Pancreas (tissue), 10 donors: ENCODE results near the gene SLC38A9. TPM values are rescaled to one million over a fixed set of nuclear protein-coding genes. Genes with fewer than 3 reads are reported as not detected.

ENCODE experiments used
- ATAC-seq, 4 donors: fragments of 200-7000 bp; cut with Tn5 transposase; one replicate each; pipeline versions ENCODE4 v1.8.0 to v1.9.1; 2020; ENCODE audit warnings: mild to moderate bottlenecking in 4 of 4, moderate library complexity in 4 of 4
- DNase-seq, 6 donors: peaks; one replicate each; pipeline ENCODE4 v3.0.0-alpha.2; 2020
- FAIRE-seq: peaks from 2 replicates; lab custom pipeline; 2012; peaks lifted over from hg19 to GRCh38; lab: Jason Lieb, UNC
- H3K27ac ChIP-seq, 4 donors: fragments of 200-600 bp; sonication (generic); 1 replicate in 3 of 4; 2 replicates in 1 of 4; pipeline versions ENCODE4 v1.5.0 to v1.8.0; 2020
- H3K27me3 ChIP-seq, 4 donors: fragments of 200-600 bp; one replicate each; pipeline ENCODE4 v1.8.0; 2021
- H3K36me3 ChIP-seq, 3 donors: fragments of 200-600 bp; sonication (generic) in 1 of 3; one replicate each; pipeline versions ENCODE4 v1.5.0 to v1.8.0; 2020 to 2021
- H3K4me1 ChIP-seq, 3 donors: fragments of 200-600 bp; one replicate each; pipeline ENCODE4 v1.8.0; 2021
- H3K4me3 ChIP-seq, 4 donors: fragments of 200-600 bp; sonication (generic) in 2 of 4; one replicate each; pipeline versions ENCODE4 v1.5.0 to v1.8.0; 2020 to 2021
- H3K9me3 ChIP-seq, 4 donors: fragments of 200-600 bp; one replicate each; pipeline ENCODE4 v1.8.0; 2021
- WGBS, 2 donors: extraction: QIAGEN DNeasy Blood & Tissue Kit; methylation state at CpG; one replicate each; pipeline ENCODE4 v1.1.7; 2013; 5-methylcytosine and 5-hydroxymethylcytosine counted together
- intact Hi-C, 3 donors: fragments of 100-400 bp; cut with DNase I; formaldehyde crosslinking; loops; one replicate each; pipeline versions ENCODE4 v1.11.1 to v1.14.2; 2022
- polyA plus RNA-seq, 2 donors: library from polyadenylated mRNA; stranded (reverse); fragments of 200-250 nt; gene quantifications; one replicate each; pipeline ENCODE4 v1.2.3, GENCODE V29; 2013
- total RNA-seq, 6 donors: library from RNA; stranded (reverse); fragmentation: NEBNext Ultra II Directional in 4 of 6; extraction: Animal tissue kit (Norgen Biotek cat#: 25700) in 4 of 6; gene quantifications; one replicate each; pipeline versions ENCODE4 v1.2.1 to v1.2.4, GENCODE V29; 2021 to 2023
- TF ChIP-seq, protein P1 (sequence below), 4 donors: fragments of 200-600 bp; sonication (generic) in 3 of 4; IDR thresholded peaks; one replicate each; pipeline versions ENCODE4 v1.5.0 to v1.8.0; 2021; ENCODE audit warnings: antibody characterized with exemption in 4 of 4
- donor health status: healthy with polysubstance abuse.
- donor health status: DM: no; HTN: no; CAD: no; lungs with moderate emphysema.
- donor health status: DM: no; HTN: no; CAD: no.
- donor health status: control.
- donor health status: control.
- donor health status: Bipolar disorder and iron deficiency.
- donor health status: DM: yes; HTN: yes; CAD: no.
- donor health status: DM: no; HTN: no; CAD: no.
- donor health status: DM: no; HTN: no; CAD: no.
- donor health status: DM: yes; HTN: yes; CAD: no.

Gene SLC38A9
- total and polyA plus RNA-seq, 8 donors, result 9.7 to 27.1 (median 18.7) TPM

DNA sequence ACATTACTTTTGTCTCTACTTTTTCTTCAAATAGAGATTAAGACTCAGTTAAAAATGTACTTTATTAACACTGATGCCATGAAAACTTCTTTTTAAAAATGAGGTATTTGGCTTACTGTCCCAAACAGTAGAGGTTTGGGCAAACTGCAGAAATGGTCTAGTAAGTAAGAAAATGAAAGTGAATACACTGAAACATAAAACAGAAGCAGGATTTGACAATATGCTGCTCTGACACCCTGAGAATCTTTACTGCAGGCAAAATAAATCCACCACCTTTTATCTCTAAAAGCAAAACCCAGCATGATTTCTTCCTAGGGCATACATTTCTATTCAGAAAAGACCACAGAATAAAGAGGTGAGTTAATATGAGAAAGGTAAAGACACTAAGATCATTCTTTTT is 86.2 kb downstream of the SLC38A9 start:
- H3K27me3 ChIP-seq, result no peaks in the 10 kb centered on the region
- H3K4me1 ChIP-seq, result peaks cover 6 to 9% (median 8%) of the 10 kb centered on the region in 3 donors
- TF ChIP-seq, protein P1, sequence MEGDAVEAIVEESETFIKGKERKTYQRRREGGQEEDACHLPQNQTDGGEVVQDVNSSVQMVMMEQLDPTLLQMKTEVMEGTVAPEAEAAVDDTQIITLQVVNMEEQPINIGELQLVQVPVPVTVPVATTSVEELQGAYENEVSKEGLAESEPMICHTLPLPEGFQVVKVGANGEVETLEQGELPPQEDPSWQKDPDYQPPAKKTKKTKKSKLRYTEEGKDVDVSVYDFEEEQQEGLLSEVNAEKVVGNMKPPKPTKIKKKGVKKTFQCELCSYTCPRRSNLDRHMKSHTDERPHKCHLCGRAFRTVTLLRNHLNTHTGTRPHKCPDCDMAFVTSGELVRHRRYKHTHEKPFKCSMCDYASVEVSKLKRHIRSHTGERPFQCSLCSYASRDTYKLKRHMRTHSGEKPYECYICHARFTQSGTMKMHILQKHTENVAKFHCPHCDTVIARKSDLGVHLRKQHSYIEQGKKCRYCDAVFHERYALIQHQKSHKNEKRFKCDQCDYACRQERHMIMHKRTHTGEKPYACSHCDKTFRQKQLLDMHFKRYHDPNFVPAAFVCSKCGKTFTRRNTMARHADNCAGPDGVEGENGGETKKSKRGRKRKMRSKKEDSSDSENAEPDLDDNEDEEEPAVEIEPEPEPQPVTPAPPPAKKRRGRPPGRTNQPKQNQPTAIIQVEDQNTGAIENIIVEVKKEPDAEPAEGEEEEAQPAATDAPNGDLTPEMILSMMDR (IDR thresholded peaks at IDR 0.05), result no peak
- no peak for DNase-seq
- no peak for FAIRE-seq
- H3K4me3 ChIP-seq, result no peak overlapping the region
- ATAC-seq, result no peak
- H3K9me3 ChIP-seq, result no peaks in the 10 kb centered on the region
- H3K27ac ChIP-seq, result no peak overlapping the region
- no peaks in the 10 kb centered on the region for H3K36me3 ChIP-seq
- intact Hi-C loops, result no loop called here

DNA sequence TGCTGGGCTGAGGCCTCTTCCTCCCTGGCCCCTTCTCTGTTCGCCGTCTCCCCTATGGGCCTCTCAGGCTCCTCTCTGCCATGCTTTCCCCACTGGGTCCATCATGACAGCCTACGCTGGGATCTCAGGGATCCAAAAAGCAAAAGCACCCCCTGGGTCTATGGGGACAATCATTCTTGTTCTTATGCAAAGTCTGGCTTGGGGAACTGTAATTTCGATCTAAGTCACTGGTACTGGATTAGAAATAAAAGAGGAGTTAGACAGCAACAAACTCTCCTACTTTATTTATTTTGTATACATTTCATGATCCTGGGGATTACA is 86.6 kb downstream of the SLC38A9 start:
- DNase-seq (no peak), FAIRE-seq (no peak), ATAC-seq (no peak)
- Histone ChIP-seq H3K9me3 (no peaks in the 10 kb centered on the region), H3K27me3 (no peaks in the 10 kb centered on the region), H3K27ac (no peak overlapping the region), H3K4me3 (no peak overlapping the region), H3K4me1 (peaks cover 6 to 10% (median 9%) of the 10 kb centered on the region in 3 donors), H3K36me3 (no peaks in the 10 kb centered on the region)
- WGBS, 2 donors, result 90 to 97% methylated on average over 4 of the region's 4 CpGs
- intact Hi-C loops, result no loop called here
- TF ChIP-seq, protein P1 (IDR thresholded peaks at IDR 0.05), result no peak

DNA sequence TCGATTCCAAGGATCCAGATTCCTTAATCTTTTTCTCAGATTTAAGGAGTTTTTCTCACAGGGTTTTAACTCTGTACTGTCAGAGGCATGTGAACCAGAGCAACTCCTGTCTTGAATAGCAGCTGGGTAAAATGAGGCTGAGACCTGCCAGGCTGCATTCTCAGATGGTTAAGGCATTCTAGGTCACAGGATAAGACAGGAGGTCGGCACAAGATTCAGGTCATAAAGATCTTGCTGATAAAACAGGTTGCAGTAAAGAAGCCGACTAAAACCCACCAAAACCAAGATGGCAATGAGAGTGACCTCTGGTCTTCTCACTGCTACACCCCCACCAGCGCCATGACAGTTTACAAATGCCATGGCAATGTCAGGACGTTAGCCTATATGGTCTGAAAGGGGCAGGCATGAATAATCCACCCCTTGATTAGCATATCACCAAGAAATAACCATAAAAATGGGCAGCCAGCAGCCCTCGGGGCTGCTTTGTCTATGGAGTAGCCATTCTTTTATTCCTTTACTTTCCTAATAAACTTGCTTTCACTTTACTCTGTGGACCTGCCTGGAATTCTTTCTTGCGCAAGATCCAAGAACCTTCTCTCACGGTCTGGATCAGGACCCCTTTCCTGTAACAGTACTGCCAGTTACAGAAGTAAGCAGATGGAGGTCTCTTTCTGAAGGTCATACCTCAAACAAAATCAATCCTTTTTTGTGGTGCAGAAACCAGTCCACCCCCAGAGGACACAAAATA is 87.1 kb downstream of the SLC38A9 start:
- TF ChIP-seq, protein P1 (IDR thresholded peaks at IDR 0.05), result no peak
- ATAC-seq (no peak), DNase-seq (no peak), FAIRE-seq (no peak)
- H3K9me3 ChIP-seq, result no peaks in the 10 kb centered on the region
- peaks cover 6 to 10% (median 9%) of the 10 kb centered on the region in 3 donors for H3K4me1 ChIP-seq
- H3K36me3 ChIP-seq, result no peaks in the 10 kb centered on the region
- H3K27ac ChIP-seq, result no peak overlapping the region
- intact Hi-C loops, result no loop called here
- H3K4me3 ChIP-seq, result no peak overlapping the region
- H3K27me3 ChIP-seq, result no peaks in the 10 kb centered on the region
- 87 to 92% methylated on average over 8 of the region's 8 CpGs for WGBS, 2 donors

DNA sequence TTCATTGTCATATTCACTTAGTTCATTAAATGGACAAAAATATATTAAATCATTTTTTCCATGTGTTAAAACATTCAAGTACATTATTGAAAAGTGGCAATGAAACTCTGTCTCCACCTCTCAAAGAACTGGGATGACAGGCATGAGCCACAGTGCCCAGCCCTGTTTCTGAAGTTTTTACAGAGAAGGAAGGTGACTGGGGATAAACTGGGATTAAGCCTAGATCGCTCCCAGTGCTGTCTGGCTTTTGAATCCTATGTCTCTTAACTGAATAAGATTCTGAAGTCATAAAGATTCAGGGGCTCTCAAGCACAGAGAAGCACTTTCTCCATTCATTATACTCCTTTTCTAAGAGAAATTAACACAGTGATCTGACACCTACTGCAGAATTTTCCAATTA is 88.3 kb downstream of the SLC38A9 start:
- Histone ChIP-seq H3K27ac (no peak overlapping the region), H3K4me3 (no peak overlapping the region), H3K27me3 (no peaks in the 10 kb centered on the region), H3K9me3 (no peaks in the 10 kb centered on the region), H3K4me1 (peaks cover 6 to 10% (median 9%) of the 10 kb centered on the region in 3 donors), H3K36me3 (no peaks in the 10 kb centered on the region)
- FAIRE-seq (no peak), DNase-seq (no peak), ATAC-seq (no peak)
- intact Hi-C loops, result no loop called here
- TF ChIP-seq, protein P1 (IDR thresholded peaks at IDR 0.05), result no peak
- 97 to 98% methylated on average over 1 of the region's 1 CpG for WGBS, 2 donors

DNA sequence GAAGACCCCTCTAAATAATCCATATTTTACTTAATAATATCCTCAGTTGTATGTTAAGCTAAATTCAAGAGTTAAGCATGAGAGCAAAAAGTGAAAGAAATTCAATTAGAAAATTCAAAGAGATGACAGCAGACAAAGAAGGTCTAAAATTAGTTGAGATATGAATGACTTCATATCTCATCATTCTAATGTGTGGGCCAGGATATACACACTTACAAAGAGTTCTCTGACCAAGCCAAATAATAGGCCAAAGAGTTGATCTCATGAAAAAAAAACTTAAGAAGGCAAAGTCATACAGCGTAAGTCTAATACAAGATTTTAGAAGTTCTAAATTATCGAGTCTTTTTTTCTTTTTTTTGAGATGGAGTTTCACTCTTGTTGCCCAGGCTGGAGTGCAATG is 89.7 kb downstream of the SLC38A9 start:
- Histone ChIP-seq H3K4me3 (no peak overlapping the region), H3K27ac (no peak overlapping the region), H3K36me3 (no peaks in the 10 kb centered on the region), H3K27me3 (no peaks in the 10 kb centered on the region), H3K4me1 (peaks cover 6 to 10% (median 9%) of the 10 kb centered on the region in 3 donors), H3K9me3 (no peaks in the 10 kb centered on the region)
- DNase-seq (no peak), FAIRE-seq (no peak), ATAC-seq (no peak)
- TF ChIP-seq, protein P1 (IDR thresholded peaks at IDR 0.05), result no peak
- WGBS, 2 donors, result 91 to 98% methylated on average over 2 of the region's 2 CpGs
- intact Hi-C loops, result no loop called here
